K562 (cell line): ENCODE data around the gene PRND. TPM values are rescaled to one million over a fixed set of nuclear protein-coding genes. Genes with fewer than 3 reads are reported as not detected.
A peak's percentile ranks its signal among the peaks of the same experiment; 100 is the strongest.

Source experiments
- BCOR ChIP-seq: fragments of 450-650 bp; IDR thresholded peaks from 2 replicates; pipeline ENCODE4 v1.6.1; 2016
- ELF2 ChIP-seq: fragments of 250-450 bp; sonication (Bioruptor Pico); IDR thresholded peaks from 2 replicates; pipeline ENCODE4 v1.5.0; 2021; ENCODE audit warnings: mild to moderate bottlenecking
- IFI16 ChIP-seq: fragments of 250-450 bp; sonication (Bioruptor Pico); IDR thresholded peaks from 2 replicates; pipeline ENCODE4 v2.1.2; 2022; ENCODE audit warnings: mild to moderate bottlenecking, inconsistent platforms
- JUN ChIP-seq, 2 experiments: sonication (generic) in 1 of 2; formaldehyde crosslinking in 1 of 2; IDR thresholded peaks; 2 replicates each; pipeline versions ENCODE4 v1.6.1 to v1.8.0; 2012 to 2022; ENCODE audit warnings: borderline replicate concordance in 2 of 2, mild to moderate bottlenecking in 2 of 2, improper control_type of control experiment in 1 of 2, low read depth in 1 of 2, low read length in 1 of 2, missing genetic modification reagents in 1 of 2
- JUNB ChIP-seq: fragments of 450-650 bp; formaldehyde crosslinking; conservative IDR thresholded peaks from 2 replicates; pipeline ENCODE4 v1.4.0; 2020; ENCODE audit warnings: mild to moderate bottlenecking
- KLF13 ChIP-seq: fragments of 450-650 bp; IDR thresholded peaks from 2 replicates; pipeline ENCODE4 v1.6.1; 2016; ENCODE audit warnings: missing genetic modification characterization, low read depth, mild to moderate bottlenecking, missing compliant biosample characterization, moderate library complexity, borderline replicate concordance
- MEIS2 ChIP-seq: fragments of 450-650 bp; IDR thresholded peaks from 2 replicates; pipeline ENCODE4 v1.6.1; 2014; ENCODE audit warnings: mild to moderate bottlenecking; ENCODE audit not compliant: partially characterized antibody
- MTA3 ChIP-seq: fragments of 450-650 bp; formaldehyde crosslinking; IDR thresholded peaks from 2 replicates; pipeline ENCODE4 v1.6.1; 2017; ENCODE audit warnings: mild to moderate bottlenecking, borderline replicate concordance
- NCOA6 ChIP-seq: fragments of 450-650 bp; IDR thresholded peaks from 2 replicates; pipeline ENCODE4 v1.6.1; 2017; ENCODE audit warnings: mild to moderate bottlenecking
- PCBP2 ChIP-seq: fragments of 200-400 bp; formaldehyde crosslinking; IDR thresholded peaks from 2 replicates; pipeline ENCODE4 v1.6.1; 2018; ENCODE audit warnings: low read length, low read depth, mild to moderate bottlenecking, moderate library complexity; ENCODE audit not compliant: poor library complexity, severe bottlenecking
- RBM15 ChIP-seq: fragments of 200-400 bp; formaldehyde crosslinking; IDR thresholded peaks from 2 replicates; pipeline ENCODE4 v1.6.1; 2018; ENCODE audit warnings: mild to moderate bottlenecking, low read length, moderate library complexity; ENCODE audit not compliant: insufficient read depth
- RFX7 ChIP-seq: fragments of 250-450 bp; sonication (Bioruptor Pico); IDR thresholded peaks from 2 replicates; pipeline ENCODE4 v1.5.1; 2021; ENCODE audit warnings: mild to moderate bottlenecking
- SAP30 ChIP-seq: fragments of 200-600 bp; sonication (generic); IDR thresholded peaks from 2 replicates; pipeline ENCODE4 v1.6.1; 2012; ENCODE audit warnings: borderline replicate concordance, low read depth, mild to moderate bottlenecking, moderate library complexity, low read length, control low read depth, inconsistent platforms; ENCODE audit not compliant: insufficient read depth, poor library complexity, severe bottlenecking
- SETDB1 ChIP-seq: IDR thresholded peaks from one replicate; pipeline ENCODE4 v1.6.1; 2012; ENCODE audit warnings: low read length, control low read depth, inconsistent platforms
- SMARCC2 ChIP-seq: fragments of 450-650 bp; IDR thresholded peaks from 2 replicates; pipeline ENCODE4 v1.6.1; 2017; ENCODE audit warnings: antibody characterized with exemption, moderate library complexity, mild to moderate bottlenecking, low read depth
- TEAD4 ChIP-seq, 2 experiments: sonication (generic) in 1 of 2; formaldehyde crosslinking in 1 of 2; IDR thresholded peaks; 2 replicates each; pipeline versions ENCODE4 v1.6.1 to v1.8.0; 2012 to 2022; ENCODE audit warnings: borderline replicate concordance in 1 of 2, inconsistent platforms in 1 of 2, low read length in 1 of 2, mild to moderate bottlenecking in 1 of 2, missing genetic modification reagents in 1 of 2
- VEZF1 ChIP-seq: fragments of 200-800 bp; sonication (Bioruptor generic); IDR thresholded peaks from 2 replicates; pipeline ENCODE4 v1.6.1; 2017; ENCODE audit warnings: missing genetic modification characterization, missing compliant biosample characterization
- ZNF134 ChIP-seq: fragments of 250-450 bp; sonication (Bioruptor Pico); conservative IDR thresholded peaks from 2 replicates; pipeline ENCODE4 v1.4.0; 2020
- ZNF408 ChIP-seq: fragments of 250-450 bp; sonication (Bioruptor Pico); IDR thresholded peaks from 2 replicates; pipeline ENCODE4 v1.4.0; 2020; ENCODE audit warnings: low read depth, mild to moderate bottlenecking, moderate library complexity
- ZNF639 ChIP-seq, 2 experiments: fragments of 200-800 bp in 1 of 2; sonication (Bioruptor generic) in 1 of 2; sonication (generic) in 1 of 2; formaldehyde crosslinking in 1 of 2; IDR thresholded peaks in 1 of 2; conservative IDR thresholded peaks in 1 of 2; 2 replicates each; pipeline versions ENCODE4 v1.5.0 to v1.6.1; 2016 to 2020; ENCODE audit warnings: missing compliant biosample characterization in 1 of 2, missing genetic modification characterization in 1 of 2, missing genetic modification reagents in 1 of 2
- polyA plus RNA-seq, 8 experiments: library from polyadenylated mRNA; depleted of rRNA in 4 of 8; stranded (reverse) in 5 of 8; unstranded in 3 of 8; fragments of >200 nt; fragmentation: Nextera tagmentation in 2 of 8; fragmentation: Illumina TruSeq in 1 of 8; extraction: Ambion mirVana in 2 of 8; extraction: Trizol in 1 of 8; gene quantifications; 2 replicates each; pipeline versions ENCODE4 v1.2.1 to v1.2.3, GENCODE V29; 2011 to 2014; ENCODE audit warnings: inconsistent platforms in 1 of 8, missing spikeins in 1 of 8
- total RNA-seq, 7 experiments: library from RNA; depleted of rRNA in 6 of 7; stranded (reverse); fragments of >200 nt in 6 of 7; fragmentation: Illumina TruSeq in 2 of 7; extraction: Trizol in 2 of 7; gene quantifications; 2 replicates each; pipeline versions ENCODE4 v1.2.1 to v1.2.3, GENCODE V29; 2011 to 2021; ENCODE audit warnings: low replicate concordance in 1 of 7
- TF ChIP-seq, protein P1 (sequence below), 2 experiments: fragments of 150-350 bp in 1 of 2; IDR thresholded peaks; 2 replicates each; pipeline ENCODE4 v1.6.1; 2012 to 2016; ENCODE audit warnings: low read depth in 2 of 2, low read length in 2 of 2, mild to moderate bottlenecking in 1 of 2, moderate library complexity in 1 of 2

The PRND gene
- total and polyA plus RNA-seq, 9 of the 15 experiments (the other 6 are each of a cell fraction or from before 2014, with no cell fraction given) = not detected

GRCh38 chr20:4673371-4674001 lies 48.2 kb upstream of the PRND start (continued):
- TF ChIP-seq JUN (IDR thresholded peaks at IDR 0.05; ENCODE audit: borderline replicate concordance, low read depth, low read length) = no peak
- TF ChIP-seq JUN (CRISPR knock-in tag; IDR thresholded peaks at IDR 0.05; ENCODE audit: borderline replicate concordance) = no peak
- TF ChIP-seq ZNF639 (CRISPR knock-in tag; conservative IDR thresholded peaks at IDR 0.05 in 1 of 2, IDR thresholded peaks at IDR 0.05 in 1 of 2) = no peak
- TF ChIP-seq PCBP2 = no peak
- TF ChIP-seq SETDB1 = no peak
- 0 out of 2 replicates have a peak, but pooled peaks have one; percentile 20 for TF ChIP-seq VEZF1 (CRISPR knock-in tag)
- TF ChIP-seq MEIS2 = peak; percentile 5
- TF ChIP-seq MTA3 = 0 out of 2 replicates have a peak, but pooled peaks have one; percentile 21
- peak; percentile 96 for TF ChIP-seq TEAD4 (IDR thresholded peaks at IDR 0.05; ENCODE audit: low read length)
- TF ChIP-seq TEAD4 (CRISPR knock-in tag; IDR thresholded peaks at IDR 0.05; ENCODE audit: borderline replicate concordance) = no peak
- TF ChIP-seq IFI16 (CRISPR knock-in tag) = no peak
- no peak for TF ChIP-seq SAP30
- TF ChIP-seq ZNF134 (CRISPR knock-in tag) = no peak
- no peak for TF ChIP-seq NCOA6
- no peak for TF ChIP-seq JUNB (CRISPR knock-in tag)
- TF ChIP-seq RFX7 (CRISPR knock-in tag) = no peak
- no peak for TF ChIP-seq ELF2
- no peak for TF ChIP-seq BCOR
- TF ChIP-seq, protein P1, sequence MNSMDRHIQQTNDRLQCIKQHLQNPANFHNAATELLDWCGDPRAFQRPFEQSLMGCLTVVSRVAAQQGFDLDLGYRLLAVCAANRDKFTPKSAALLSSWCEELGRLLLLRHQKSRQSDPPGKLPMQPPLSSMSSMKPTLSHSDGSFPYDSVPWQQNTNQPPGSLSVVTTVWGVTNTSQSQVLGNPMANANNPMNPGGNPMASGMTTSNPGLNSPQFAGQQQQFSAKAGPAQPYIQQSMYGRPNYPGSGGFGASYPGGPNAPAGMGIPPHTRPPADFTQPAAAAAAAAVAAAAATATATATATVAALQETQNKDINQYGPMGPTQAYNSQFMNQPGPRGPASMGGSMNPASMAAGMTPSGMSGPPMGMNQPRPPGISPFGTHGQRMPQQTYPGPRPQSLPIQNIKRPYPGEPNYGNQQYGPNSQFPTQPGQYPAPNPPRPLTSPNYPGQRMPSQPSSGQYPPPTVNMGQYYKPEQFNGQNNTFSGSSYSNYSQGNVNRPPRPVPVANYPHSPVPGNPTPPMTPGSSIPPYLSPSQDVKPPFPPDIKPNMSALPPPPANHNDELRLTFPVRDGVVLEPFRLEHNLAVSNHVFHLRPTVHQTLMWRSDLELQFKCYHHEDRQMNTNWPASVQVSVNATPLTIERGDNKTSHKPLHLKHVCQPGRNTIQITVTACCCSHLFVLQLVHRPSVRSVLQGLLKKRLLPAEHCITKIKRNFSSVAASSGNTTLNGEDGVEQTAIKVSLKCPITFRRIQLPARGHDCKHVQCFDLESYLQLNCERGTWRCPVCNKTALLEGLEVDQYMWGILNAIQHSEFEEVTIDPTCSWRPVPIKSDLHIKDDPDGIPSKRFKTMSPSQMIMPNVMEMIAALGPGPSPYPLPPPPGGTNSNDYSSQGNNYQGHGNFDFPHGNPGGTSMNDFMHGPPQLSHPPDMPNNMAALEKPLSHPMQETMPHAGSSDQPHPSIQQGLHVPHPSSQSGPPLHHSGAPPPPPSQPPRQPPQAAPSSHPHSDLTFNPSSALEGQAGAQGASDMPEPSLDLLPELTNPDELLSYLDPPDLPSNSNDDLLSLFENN (IDR thresholded peaks at IDR 0.05; ENCODE audit: low read depth in 2 of 2, low read length in 2 of 2) = peak in 1 of 2 experiments; percentile 75; a peak in 2 of 4 replicates
- no peak for TF ChIP-seq RBM15
- no peak for TF ChIP-seq ZNF408 (CRISPR knock-in tag)
- no peak for TF ChIP-seq KLF13
- TF ChIP-seq SMARCC2 = no peak
